H1 (cell line): Measurements from ENCODE around the gene SMAD7. TPM values are rescaled to one million over a fixed set of nuclear protein-coding genes. Genes with fewer than 3 reads are reported as not detected.
A peak's percentile ranks its signal among the peaks of the same experiment; 100 is the strongest.

ENCODE experiments used
- CTCF ChIA-PET: fragments of 300-600 bp; sonication (Branson Sonifier 250); formaldehyde crosslinking; loops from one replicate; lab custom pipeline; 2021; ENCODE audit not compliant: partially characterized antibody; lab: Charles Lee
- POLR2A ChIA-PET: fragments of 300-600 bp; sonication (Branson Sonifier 250); formaldehyde crosslinking; loops from one replicate; lab custom pipeline; 2021; ENCODE audit warnings: inconsistent platforms; ENCODE audit not compliant: partially characterized antibody; lab: Charles Lee
- DNase-seq, 2 experiments: peaks; one replicate each; pipeline versions ENCODE4 v3.0.0 to v3.0.0-alpha.2; 2010 to 2022; ENCODE audit warnings: low spot score in 2 of 2, low read depth in 1 of 2, mixed read lengths in 1 of 2
- FAIRE-seq: peaks from 2 replicates; lab custom pipeline; 2011; peaks lifted over from hg19 to GRCh38; lab: Jason Lieb, UNC
- H2AFZ ChIP-seq: 2 replicates; pipeline ENCODE4 v1.8.1; 2012; ENCODE audit warnings: low read length, inconsistent platforms
- H2AK5ac ChIP-seq: 2 replicates; pipeline ENCODE4 v1.6.1; 2013; ENCODE audit warnings: low read depth, low read length
- H2BK120ac ChIP-seq: replicated peaks from 2 replicates; pipeline ENCODE3; 2013; ENCODE audit warnings: low read depth, low read length, inconsistent platforms
- H2BK12ac ChIP-seq: 2 replicates; pipeline ENCODE4 v1.6.1; 2013; ENCODE audit warnings: low read depth, low read length
- H2BK15ac ChIP-seq: 2 replicates; pipeline ENCODE4 v1.6.1; 2013; ENCODE audit warnings: low read length
- H2BK20ac ChIP-seq: 2 replicates; pipeline ENCODE4 v1.6.1; 2013; ENCODE audit warnings: low read length
- H2BK5ac ChIP-seq: 2 replicates; pipeline ENCODE4 v1.6.1; 2013; ENCODE audit warnings: low read depth, low read length
- H3K14ac ChIP-seq: 2 replicates; pipeline ENCODE4 v1.6.1; 2013; ENCODE audit warnings: inconsistent platforms; ENCODE audit not compliant: insufficient read length
- H3K18ac ChIP-seq: 2 replicates; pipeline ENCODE4 v1.6.1; 2013; ENCODE audit warnings: low read length; ENCODE audit errors: extremely low read depth
- H3K23ac ChIP-seq: 2 replicates; pipeline ENCODE4 v1.6.1; 2013; ENCODE audit warnings: inconsistent platforms; ENCODE audit not compliant: insufficient read length
- H3K23me2 ChIP-seq: 2 replicates; pipeline ENCODE4 v1.6.1; 2013; ENCODE audit warnings: low read depth, low read length
- H3K27ac ChIP-seq: 2 replicates; pipeline ENCODE4 v1.6.1; 2011; ENCODE audit warnings: low read depth, low read length, inconsistent platforms
- H3K27me3 ChIP-seq, 4 experiments: replicated peaks in 1 of 4; 1 replicate in 1 of 4; 2 replicates in 3 of 4; pipeline versions ENCODE4 v1.6.1 to v1.8.1; 2011 to 2013; ENCODE audit warnings: low read length in 3 of 4, mild to moderate bottlenecking in 3 of 4, inconsistent platforms in 2 of 4, mixed read lengths in 2 of 4, moderate library complexity in 1 of 4; ENCODE audit not compliant: control insufficient read depth in 3 of 4, insufficient read depth in 3 of 4; ENCODE audit errors: extremely low read depth in 1 of 4
- H3K36me3 ChIP-seq, 4 experiments: 2 replicates each; pipeline versions ENCODE4 v1.6.1 to v1.8.1; 2011 to 2013; ENCODE audit warnings: mild to moderate bottlenecking in 4 of 4, low read length in 3 of 4, moderate library complexity in 2 of 4, control low read depth in 1 of 4, inconsistent platforms in 1 of 4; ENCODE audit not compliant: insufficient read depth in 4 of 4, control insufficient read depth in 2 of 4
- H3K4ac ChIP-seq: replicated peaks from 2 replicates; pipeline ENCODE3; 2013; ENCODE audit warnings: low read length, low read depth, mixed read lengths, inconsistent platforms; ENCODE audit not compliant: insufficient read length
- H3K4me1 ChIP-seq, 4 experiments: replicated peaks in 1 of 4; 1 replicate in 1 of 4; 2 replicates in 3 of 4; pipeline versions ENCODE4 v1.6.1 to v1.8.1; 2011 to 2013; ENCODE audit warnings: low read length in 3 of 4, inconsistent platforms in 2 of 4, mixed read lengths in 1 of 4; ENCODE audit not compliant: insufficient read depth in 4 of 4, control insufficient read depth in 3 of 4
- H3K4me2 ChIP-seq, 2 experiments: 2 replicates each; pipeline versions ENCODE4 v1.6.1 to v1.8.1; 2011 to 2013; ENCODE audit warnings: low read depth in 2 of 2, low read length in 2 of 2, control low read depth in 1 of 2, inconsistent platforms in 1 of 2, mild to moderate bottlenecking in 1 of 2; ENCODE audit not compliant: insufficient read depth in 1 of 2
- H3K4me3 ChIP-seq, 4 experiments: fragments of 200-600, 300-600 bp in 1 of 4; sonication (generic), shearing (Covaris generic), sonication (Bioruptor Twin) in 1 of 4; 2 replicates each; pipeline versions ENCODE4 v1.5.1 to v1.8.1; 2011 to 2016; ENCODE audit warnings: low read length in 4 of 4, low read depth in 3 of 4, control low read depth in 2 of 4, inconsistent platforms in 2 of 4, mild to moderate bottlenecking in 2 of 4, mixed read lengths in 1 of 4, moderate library complexity in 1 of 4; ENCODE audit not compliant: insufficient read depth in 2 of 4; ENCODE audit errors: extremely low read depth in 1 of 4
- H3K56ac ChIP-seq: replicated peaks from 2 replicates; pipeline ENCODE3; 2013; ENCODE audit warnings: low read depth, mild to moderate bottlenecking, mixed read lengths, low read length, inconsistent platforms; ENCODE audit not compliant: insufficient read length
- H3K79me1 ChIP-seq: 2 replicates; pipeline ENCODE4 v1.6.1; 2013; ENCODE audit warnings: low read depth, low read length, control low read depth
- H3K79me2 ChIP-seq, 2 experiments: 2 replicates each; pipeline versions ENCODE4 v1.6.1 to v1.8.1; 2012 to 2013; ENCODE audit warnings: low read length in 2 of 2, mild to moderate bottlenecking in 2 of 2, inconsistent platforms in 1 of 2; ENCODE audit not compliant: insufficient read depth in 2 of 2, control insufficient read depth in 1 of 2
- H3K9ac ChIP-seq, 4 experiments: replicated peaks in 1 of 4; 1 replicate in 1 of 4; 2 replicates in 3 of 4; pipeline versions ENCODE4 v1.6.1 to v1.8.1; 2011 to 2013; ENCODE audit warnings: low read depth in 3 of 4, low read length in 3 of 4, control low read depth in 2 of 4, mild to moderate bottlenecking in 2 of 4, moderate library complexity in 2 of 4, inconsistent platforms in 1 of 4; ENCODE audit errors: extremely low read depth in 1 of 4
- H3K9me3 ChIP-seq, 2 experiments: 2 replicates each; pipeline versions ENCODE4 v1.6.1 to v1.8.1; 2012 to 2013; ENCODE audit warnings: mild to moderate bottlenecking in 2 of 2, moderate library complexity in 2 of 2, control low read depth in 1 of 2, inconsistent platforms in 1 of 2, low read depth in 1 of 2, low read length in 1 of 2, mixed read lengths in 1 of 2; ENCODE audit not compliant: insufficient read depth in 2 of 2
- H4K20me1 ChIP-seq, 2 experiments: replicated peaks in 1 of 2; 2 replicates each; pipeline versions ENCODE3 to v1.8.1; 2011 to 2013; ENCODE audit warnings: inconsistent platforms in 2 of 2, low read length in 2 of 2, mild to moderate bottlenecking in 1 of 2; ENCODE audit not compliant: insufficient read depth in 2 of 2, control insufficient read depth in 1 of 2
- H4K5ac ChIP-seq: 2 replicates; pipeline ENCODE4 v1.6.1; 2013; ENCODE audit warnings: low read length, low read depth, mixed read lengths, inconsistent platforms; ENCODE audit not compliant: insufficient read length
- H4K8ac ChIP-seq: 2 replicates; pipeline ENCODE4 v1.8.0; 2013; ENCODE audit warnings: mild to moderate bottlenecking, moderate library complexity, low read length, inconsistent platforms; ENCODE audit not compliant: insufficient read depth; ENCODE audit errors: extremely low read depth
- H4K91ac ChIP-seq: replicated peaks from 2 replicates; pipeline ENCODE3; 2013; ENCODE audit warnings: low read length, mixed read lengths, inconsistent platforms; ENCODE audit not compliant: insufficient read length
- CBX5 ChIP-seq: fragments of 300-800, 300-1000 bp; sonication (generic); IDR thresholded peaks from 2 replicates; pipeline ENCODE4 v1.7.1; 2016; ENCODE audit warnings: antibody characterized with exemption, low read length, low read depth
- CTBP2 ChIP-seq: IDR thresholded peaks from 2 replicates; pipeline ENCODE4 v1.7.0; 2011; ENCODE audit warnings: borderline replicate concordance, mild to moderate bottlenecking, moderate library complexity, mixed read lengths, low read length; ENCODE audit not compliant: insufficient read depth, insufficient read length
- EP300 ChIP-seq, 2 experiments: IDR thresholded peaks; 1 replicate in 1 of 2; 2 replicates in 1 of 2; pipeline ENCODE4 v1.6.1; 2011 to 2012; ENCODE audit warnings: low read depth in 2 of 2, low read length in 2 of 2, mild to moderate bottlenecking in 2 of 2, borderline replicate concordance in 1 of 2, inconsistent platforms in 1 of 2, moderate library complexity in 1 of 2
- GTF2F1 ChIP-seq: IDR thresholded peaks from 2 replicates; pipeline ENCODE4 v1.6.1; 2012; ENCODE audit warnings: low read depth, low read length, improper control_type of control experiment, borderline replicate concordance
- WGBS, 2 experiments: shearing (Covaris generic) in 1 of 2; methylation state at CpG; one replicate each; pipeline versions ENCODE4 v1.1.6 to v1.1.7; 2013 to 2015; ENCODE audit warnings: low lambda C conversion rate in 2 of 2, mixed read lengths in 2 of 2, inconsistent platforms in 1 of 2, low coverage in 1 of 2, missing lambda C conversion rate in 1 of 2; ENCODE audit not compliant: insufficient replicate concordance in 2 of 2, insufficient coverage in 1 of 2, insufficient read length in 1 of 2; ENCODE audit errors: extremely low coverage in 1 of 2, missing lambda C conversion rate in 1 of 2; 5-methylcytosine and 5-hydroxymethylcytosine counted together
- polyA plus RNA-seq, 7 experiments: library from polyadenylated mRNA; depleted of rRNA in 3 of 7; stranded (reverse) in 5 of 7; unstranded in 2 of 7; fragments of >200 nt in 5 of 7; fragments of 200-250 nt in 2 of 7; gene quantifications; 1 replicate in 5 of 7; 2 replicates in 1 of 7; 4 replicates in 1 of 7; pipeline versions ENCODE4 v1.2.1 to v1.2.3, GENCODE V29; 2011 to 2013; ENCODE audit warnings: missing spikeins in 2 of 7, mixed read lengths in 2 of 7
- total RNA-seq: library from RNA; stranded (reverse); fragmentation: NEBNext Ultra II Directional; extraction: Animal tissue kit (Norgen Biotek cat#: 25700); gene quantifications from 2 replicates; pipeline ENCODE4 v1.2.1, GENCODE V29; 2021

The SMAD7 gene
- total and polyA plus RNA-seq, 2 of the 8 experiments (the other 6 are each of a cell fraction or from before 2014, with no cell fraction given), result 6.5 to 15.5 TPM

- Histone ChIP-seq H3K27me3 (no peaks in the 10 kb centered on the region; a peak in 3 of 7 replicates), H3K79me1 (no peaks in the 10 kb centered on the region), H2BK12ac (0 out of 2 replicates have a peak overlapping the region, but pooled peaks have one; percentile 90), H2BK120ac (no peak overlapping the region), H4K20me1 (no peaks in the 10 kb centered on the region), H3K4me2 (no peak overlapping the region), H3K27ac (no peak overlapping the region), H3K23ac (no peak overlapping the region), H2AFZ (no peak overlapping the region), H3K9me3 (no peaks in the 10 kb centered on the region), H4K5ac (no peak overlapping the region), H3K36me3 (no peaks in the 10 kb centered on the region), H2BK5ac (0 out of 2 replicates have a peak overlapping the region, but pooled peaks have one; percentile 21), H2BK15ac (no peak overlapping the region), H2AK5ac (no peak overlapping the region; the same call in 1 of the 2 replicates), H3K23me2 (no peaks in the 10 kb centered on the region), H3K14ac (no peak overlapping the region), H3K18ac (no peak overlapping the region), H3K4ac (peak overlapping the region; percentile 46), H4K91ac (no peak overlapping the region), H3K4me1 (peaks cover 6 to 12% (median 9%) of the 10 kb centered on the region in 4 experiments), H4K8ac (no peak overlapping the region), H3K4me3 (no peak overlapping the region), H2BK20ac (no peak overlapping the region), H3K79me2 (no peaks in the 10 kb centered on the region), H3K9ac (no peak overlapping the region), H3K56ac (no peak overlapping the region)
- no peak for FAIRE-seq
- POLR2A ChIA-PET, result interaction anchor here (0.7 to 0.9 kb wide), 2 partner anchors 10 to 44 kb away, joined by 3 to 4 read pairs; no protein-coding TSS in a partner anchor
- TF ChIP-seq CBX5 (no peak), EP300 (IDR thresholded peaks at IDR 0.05; ENCODE audit: borderline replicate concordance in 1 of 2, low read depth in 2 of 2, low read length in 2 of 2) (no peak), GTF2F1 (no peak), CTBP2 (no peak)
- WGBS, 2 experiments, result 84% methylated on average over 4 of the region's 4 CpGs; no CpG with 5 or more reads in 1 of the 2 experiments
- CTCF ChIA-PET, result interaction anchor here (0.6 to 5.1 kb wide), 6 partner anchors 9 to 242 kb away, joined by 3 to 34 read pairs (median 4); no protein-coding TSS in a partner anchor
- DNase-seq, result no peak
These were observed 45.3 kb upstream of the SMAD7 start for GRCh38 chr18:48996041-48996440.
